ENCODE data around the gene GNB1.

GNB1 gene

GRCh38 chr1:1917995-1918900 is 27.4 kb upstream of the GNB1 start:
- H3K4me3 ChIP-seq = peak overlapping the region; percentile 77
- DNase-seq (ENCODE audit: low spot score) = no peak
- no peak for TF ChIP-seq CTCF (IDR thresholded peaks at IDR 0.05)
- H3K27ac ChIP-seq = no peak overlapping the region

GRCh38 chr1:1917304-1917976 is 26.6 kb upstream of the GNB1 start:
- Histone ChIP-seq H3K4me3 (no peak overlapping the region), H3K27ac (no peak overlapping the region)
- no peak for TF ChIP-seq CTCF (IDR thresholded peaks at IDR 0.05)
- no peak for DNase-seq (ENCODE audit: low spot score)

- no peak for TF ChIP-seq CTCF (IDR thresholded peaks at IDR 0.05)
- no peak for DNase-seq (ENCODE audit: low spot score)
- Histone ChIP-seq H3K27ac (no peak overlapping the region), H3K4me3 (no peak overlapping the region)
Measured at GRCh38 chr1:1916851-1917251, 26.0 kb upstream of the GNB1 start.

- no peak overlapping the region for H3K4me3 ChIP-seq
- no peak for DNase-seq (ENCODE audit: low spot score)
- no peak for TF ChIP-seq CTCF (IDR thresholded peaks at IDR 0.05)
- no peak overlapping the region for H3K27ac ChIP-seq
Measured at GRCh38 chr1:1915911-1916840, 25.3 kb upstream of the GNB1 start.

GRCh38 chr1:1914971-1915692 is 24.2 kb upstream of the GNB1 start, which contains the start of gene CALML6:
Gene CALML6, plus strand, starts transcription at chr1:1915260. Its CDS starts 21 bp downstream, at chr1:1915281.
- DNase-seq (ENCODE audit: low spot score) = no peak
- H3K27ac ChIP-seq = no peak within 1 kb of the TSS
- TF ChIP-seq CTCF (IDR thresholded peaks at IDR 0.05) = no peak
- no peak within 1 kb of the TSS for H3K4me3 ChIP-seq
